ENCODE measurements around the gene ZNF205. TPM values are rescaled to one million over a fixed set of nuclear protein-coding genes. Genes with fewer than 3 reads are reported as not detected.

Gene ZNF205
- total RNA-seq, 4 donors from 2014 or later: 7.1 to 16.1 (median 9.7) TPM

- no peak for DNase-seq (ENCODE audit: low spot score)
- ATAC-seq (ENCODE audit: low FRiP score): no peak
- TF ChIP-seq, protein P1, sequence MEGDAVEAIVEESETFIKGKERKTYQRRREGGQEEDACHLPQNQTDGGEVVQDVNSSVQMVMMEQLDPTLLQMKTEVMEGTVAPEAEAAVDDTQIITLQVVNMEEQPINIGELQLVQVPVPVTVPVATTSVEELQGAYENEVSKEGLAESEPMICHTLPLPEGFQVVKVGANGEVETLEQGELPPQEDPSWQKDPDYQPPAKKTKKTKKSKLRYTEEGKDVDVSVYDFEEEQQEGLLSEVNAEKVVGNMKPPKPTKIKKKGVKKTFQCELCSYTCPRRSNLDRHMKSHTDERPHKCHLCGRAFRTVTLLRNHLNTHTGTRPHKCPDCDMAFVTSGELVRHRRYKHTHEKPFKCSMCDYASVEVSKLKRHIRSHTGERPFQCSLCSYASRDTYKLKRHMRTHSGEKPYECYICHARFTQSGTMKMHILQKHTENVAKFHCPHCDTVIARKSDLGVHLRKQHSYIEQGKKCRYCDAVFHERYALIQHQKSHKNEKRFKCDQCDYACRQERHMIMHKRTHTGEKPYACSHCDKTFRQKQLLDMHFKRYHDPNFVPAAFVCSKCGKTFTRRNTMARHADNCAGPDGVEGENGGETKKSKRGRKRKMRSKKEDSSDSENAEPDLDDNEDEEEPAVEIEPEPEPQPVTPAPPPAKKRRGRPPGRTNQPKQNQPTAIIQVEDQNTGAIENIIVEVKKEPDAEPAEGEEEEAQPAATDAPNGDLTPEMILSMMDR (IDR thresholded peaks at IDR 0.05): no peak
Measured at GRCh38 chr16:3113765-3114479, 1.5 kb downstream of the ZNF205 start.

GRCh38 chr16:3115003-3115402 is 2.6 kb downstream of the ZNF205 start:
- DNase-seq (ENCODE audit: low spot score) (no peak), ATAC-seq (ENCODE audit: low FRiP score) (no peak)
- TF ChIP-seq, protein P1 (IDR thresholded peaks at IDR 0.05): no peak

- TF ChIP-seq, protein P1 (IDR thresholded peaks at IDR 0.05): no peak
- DNase-seq (ENCODE audit: low spot score) (no peak), ATAC-seq (ENCODE audit: low FRiP score) (no peak)
Measured at GRCh38 chr16:3115561-3115960, 3.2 kb downstream of the ZNF205 start.

- TF ChIP-seq, protein P1 (IDR thresholded peaks at IDR 0.05): no peak
- no peak for ATAC-seq (ENCODE audit: low FRiP score)
Measured at GRCh38 chr16:3118204-3118790, 5.9 kb downstream of the ZNF205 start.

DNA sequence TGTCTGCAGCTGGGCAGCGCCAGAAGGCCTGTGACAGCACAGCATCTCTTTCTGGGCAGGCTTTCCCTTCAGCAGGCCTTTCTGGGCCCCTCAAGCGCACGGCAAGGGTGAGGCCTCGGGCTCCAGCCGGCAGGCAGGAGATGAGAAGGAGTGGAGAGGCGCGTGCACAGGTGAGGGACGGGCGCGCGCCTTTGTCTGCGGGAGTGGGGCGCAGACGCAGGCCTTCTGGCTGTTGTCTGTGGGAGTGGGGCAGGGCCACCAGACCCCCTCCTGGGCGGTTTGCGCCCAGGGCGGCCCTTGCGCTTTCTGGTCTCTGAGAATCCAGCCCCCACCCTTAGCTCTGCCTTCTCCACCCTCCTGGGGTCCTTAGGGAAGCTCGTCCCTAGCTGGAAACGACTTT is 6.5 kb downstream of the ZNF205 start:
- no peak for ATAC-seq (ENCODE audit: low FRiP score)
- TF ChIP-seq, protein P1 (IDR thresholded peaks at IDR 0.05): no peak
- no peak for DNase-seq (ENCODE audit: low spot score)

More at GRCh38 chr16:3118204-3118790, 5.9 kb downstream of the ZNF205 start:
- DNase-seq (ENCODE audit: low spot score): no peak

DNA sequence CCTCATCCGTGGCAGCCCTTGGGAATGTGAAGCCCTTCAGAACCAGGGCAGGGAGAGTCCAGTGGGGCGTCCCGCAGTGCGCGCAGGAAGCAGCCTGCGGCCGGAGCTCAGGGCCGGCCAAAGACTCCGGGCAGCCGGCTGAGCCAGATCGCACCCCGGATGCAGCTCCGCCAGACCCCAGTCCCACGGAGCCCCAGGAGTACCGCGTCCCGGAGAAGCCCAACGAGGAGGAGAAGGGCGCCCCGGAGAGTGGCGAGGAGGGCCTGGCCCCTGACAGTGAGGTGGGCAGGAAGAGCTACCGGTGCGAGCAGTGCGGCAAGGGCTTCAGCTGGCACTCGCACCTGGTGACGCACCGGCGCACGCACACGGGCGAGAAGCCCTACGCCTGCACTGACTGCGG is 6.9 kb downstream of the ZNF205 start:
- TF ChIP-seq, protein P1 (IDR thresholded peaks at IDR 0.05): no peak
- ATAC-seq (ENCODE audit: low FRiP score) (no peak), DNase-seq (ENCODE audit: low spot score) (no peak)

Measured in omental fat pad (tissue), 4 donors.